Breast epithelium (tissue), 4 donors: ENCODE results near the gene BMAL1. TPM values are rescaled to one million over a fixed set of nuclear protein-coding genes. Genes with fewer than 3 reads are reported as not detected.

Experiments used
- DNase-seq, 2 donors: peaks; one replicate each; pipeline ENCODE4 v3.0.0-alpha.2; 2019; ENCODE audit warnings: low spot score in 2 of 2
- H3K27ac ChIP-seq, 2 donors: fragments of 200-600 bp; sonication (generic) in 1 of 2; one replicate each; pipeline ENCODE4 v1.5.1; 2016 to 2019; ENCODE audit warnings: mild to moderate bottlenecking in 1 of 2
- H3K27me3 ChIP-seq, 2 donors: fragments of 200-600 bp; sonication (generic) in 1 of 2; one replicate each; pipeline versions ENCODE4 v1.5.1 to v1.6.0; 2017 to 2019; ENCODE audit warnings: control low read depth in 1 of 2, mild to moderate bottlenecking in 1 of 2
- H3K36me3 ChIP-seq: fragments of 200-600 bp; one replicate; pipeline ENCODE4 v1.5.1; 2019
- H3K4me1 ChIP-seq, 2 donors: fragments of 200-600 bp; sonication (generic); one replicate each; pipeline ENCODE4 v1.5.1; 2016 to 2019; ENCODE audit warnings: control low read depth in 1 of 2
- H3K4me3 ChIP-seq, 3 donors: fragments of 200-600 bp; sonication (generic); 1 replicate in 2 of 3; 2 replicates in 1 of 3; pipeline ENCODE4 v1.5.1; 2016 to 2019; ENCODE audit warnings: mild to moderate bottlenecking in 3 of 3, moderate library complexity in 2 of 3
- H3K9me3 ChIP-seq, 2 donors: fragments of 200-600 bp; sonication (generic) in 1 of 2; one replicate each; pipeline ENCODE4 v1.5.1; 2016 to 2019; ENCODE audit warnings: control low read depth in 1 of 2
- POLR2A ChIP-seq: fragments of 450-650 bp; IDR thresholded peaks from one replicate; pipeline ENCODE4 v1.6.1; 2016; ENCODE audit warnings: antibody characterized with exemption, mild to moderate bottlenecking, moderate library complexity
- POLR2AphosphoS5 ChIP-seq, 3 donors: sonication (generic); formaldehyde crosslinking; IDR thresholded peaks; one replicate each; pipeline ENCODE4 v1.6.1; 2017; ENCODE audit warnings: antibody characterized with exemption in 3 of 3
- intact Hi-C: fragments of 100-400 bp; cut with DNase I; formaldehyde crosslinking; loops from one replicate; pipeline ENCODE4 v1.15.1; 2023; ENCODE audit warnings: low total_unique reads
- total RNA-seq, 3 donors: library from RNA; depleted of rRNA; stranded (reverse); fragments of >200 nt; gene quantifications; one replicate each; pipeline ENCODE4 v1.1.0, GENCODE V29; 2016
- TF ChIP-seq, protein P1 (sequence below), 3 donors: fragments of 450-650 bp; IDR thresholded peaks; one replicate each; pipeline ENCODE4 v1.5.1; 2016 to 2017; ENCODE audit warnings: antibody characterized with exemption in 3 of 3, mild to moderate bottlenecking in 3 of 3, moderate library complexity in 3 of 3

Gene BMAL1
- total RNA-seq, 3 donors from 2014 or later: 42.0 to 57.5 (median 48.8) TPM

DNA sequence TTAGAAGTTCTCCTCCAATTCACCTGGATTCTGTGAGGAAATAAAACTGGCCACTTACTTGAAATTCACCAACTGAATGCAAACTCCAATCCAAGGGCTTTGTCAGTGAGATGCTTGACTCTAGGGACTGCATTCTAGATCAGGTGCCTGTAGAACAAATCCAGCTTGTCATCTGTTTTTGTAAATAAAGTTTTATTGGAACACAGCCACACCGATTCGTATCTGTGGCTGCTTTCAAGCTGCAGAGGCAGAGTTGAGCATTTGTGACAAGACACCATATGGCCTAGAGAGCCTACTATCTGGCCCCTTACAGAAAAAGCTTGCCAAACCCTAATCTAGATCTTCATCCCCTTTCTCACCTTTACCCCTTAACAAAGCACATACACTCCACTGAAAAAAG, 103.1 kb downstream of the BMAL1 start:
- intact Hi-C loops: no loop called here
- TF ChIP-seq POLR2AphosphoS5 (IDR thresholded peaks at IDR 0.05) (no peak), POLR2A (no peak)
- TF ChIP-seq, protein P1, sequence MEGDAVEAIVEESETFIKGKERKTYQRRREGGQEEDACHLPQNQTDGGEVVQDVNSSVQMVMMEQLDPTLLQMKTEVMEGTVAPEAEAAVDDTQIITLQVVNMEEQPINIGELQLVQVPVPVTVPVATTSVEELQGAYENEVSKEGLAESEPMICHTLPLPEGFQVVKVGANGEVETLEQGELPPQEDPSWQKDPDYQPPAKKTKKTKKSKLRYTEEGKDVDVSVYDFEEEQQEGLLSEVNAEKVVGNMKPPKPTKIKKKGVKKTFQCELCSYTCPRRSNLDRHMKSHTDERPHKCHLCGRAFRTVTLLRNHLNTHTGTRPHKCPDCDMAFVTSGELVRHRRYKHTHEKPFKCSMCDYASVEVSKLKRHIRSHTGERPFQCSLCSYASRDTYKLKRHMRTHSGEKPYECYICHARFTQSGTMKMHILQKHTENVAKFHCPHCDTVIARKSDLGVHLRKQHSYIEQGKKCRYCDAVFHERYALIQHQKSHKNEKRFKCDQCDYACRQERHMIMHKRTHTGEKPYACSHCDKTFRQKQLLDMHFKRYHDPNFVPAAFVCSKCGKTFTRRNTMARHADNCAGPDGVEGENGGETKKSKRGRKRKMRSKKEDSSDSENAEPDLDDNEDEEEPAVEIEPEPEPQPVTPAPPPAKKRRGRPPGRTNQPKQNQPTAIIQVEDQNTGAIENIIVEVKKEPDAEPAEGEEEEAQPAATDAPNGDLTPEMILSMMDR (IDR thresholded peaks at IDR 0.05): no peak
- Histone ChIP-seq H3K27me3 (no peaks in the 10 kb centered on the region), H3K27ac (no peak overlapping the region), H3K36me3 (peaks cover 9% of the 10 kb centered on the region), H3K4me1 (no peaks in the 10 kb centered on the region), H3K9me3 (no peaks in the 10 kb centered on the region), H3K4me3 (no peak overlapping the region)
- no peak for DNase-seq

DNA sequence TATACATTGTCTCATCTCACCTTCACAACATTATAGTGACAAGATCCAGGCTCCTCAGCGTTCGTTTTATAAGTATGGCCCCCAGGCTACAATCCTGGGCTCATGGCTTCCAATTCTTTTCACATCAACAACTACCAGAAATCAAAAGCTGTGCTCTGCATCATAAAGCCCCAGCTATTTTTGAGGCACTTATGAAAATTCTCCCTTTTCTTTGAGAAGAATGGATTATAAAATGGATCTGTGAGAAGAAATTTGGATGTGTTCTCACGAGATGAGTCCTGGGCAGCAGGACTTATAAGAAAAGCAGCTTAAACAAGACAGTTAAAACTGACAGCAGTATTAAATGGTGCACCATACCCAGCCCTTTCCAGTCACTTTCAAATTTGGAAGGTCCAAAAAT, 105.2 kb downstream of the BMAL1 start:
- H3K36me3 ChIP-seq: no peaks in the 10 kb centered on the region
- H3K27ac ChIP-seq: no peak overlapping the region
- no peaks in the 10 kb centered on the region for H3K9me3 ChIP-seq
- TF ChIP-seq, protein P1 (IDR thresholded peaks at IDR 0.05): no peak
- TF ChIP-seq POLR2A (no peak), POLR2AphosphoS5 (IDR thresholded peaks at IDR 0.05) (no peak)
- intact Hi-C loops: no loop called here
- no peaks in the 10 kb centered on the region for H3K27me3 ChIP-seq
- H3K4me3 ChIP-seq: no peak overlapping the region
- no peak for DNase-seq
- no peaks in the 10 kb centered on the region for H3K4me1 ChIP-seq

DNA sequence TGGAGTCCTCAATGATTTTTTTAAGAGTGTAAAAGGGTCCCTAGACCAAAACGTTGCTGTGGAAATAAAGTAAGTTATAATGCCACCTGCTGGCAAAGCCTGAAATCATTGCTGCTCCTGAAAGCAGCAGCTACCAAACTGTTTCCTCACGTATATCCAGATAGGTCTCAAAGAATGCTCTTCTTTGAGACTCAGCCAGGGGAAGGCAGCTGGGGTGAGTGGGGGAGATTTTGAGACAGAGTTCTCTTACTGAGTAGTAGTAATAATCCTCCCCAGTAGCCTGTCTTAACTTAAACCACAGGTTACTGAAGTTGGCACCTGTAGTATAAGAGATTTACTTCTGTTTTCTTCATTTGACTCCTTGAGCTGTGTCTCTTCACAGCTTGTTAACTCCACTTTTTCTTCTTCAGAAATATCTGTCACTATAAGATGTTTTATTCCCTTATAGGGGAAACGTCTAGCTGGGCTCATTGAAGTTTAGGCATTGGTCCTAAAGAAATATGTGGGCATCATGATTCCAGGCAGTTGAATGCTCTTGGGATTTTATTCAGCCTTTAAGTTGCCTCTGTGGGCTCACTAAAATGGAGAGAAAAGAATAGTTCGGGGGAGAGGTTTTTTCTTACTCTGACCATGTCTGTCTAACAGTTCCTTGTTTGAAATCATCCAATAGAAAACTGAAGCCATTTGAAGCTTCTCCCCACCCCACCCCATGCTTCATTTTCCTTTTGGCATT, 107.5 kb downstream of the BMAL1 start:
- Histone ChIP-seq H3K36me3 (no peaks in the 10 kb centered on the region), H3K4me1 (no peaks in the 10 kb centered on the region), H3K27me3 (no peaks in the 10 kb centered on the region), H3K4me3 (no peak overlapping the region), H3K9me3 (no peaks in the 10 kb centered on the region), H3K27ac (no peak overlapping the region)
- intact Hi-C loops: no loop called here
- DNase-seq: no peak
- no peak for TF ChIP-seq POLR2AphosphoS5 (IDR thresholded peaks at IDR 0.05)
- TF ChIP-seq, protein P1 (IDR thresholded peaks at IDR 0.05): peak; percentile 17 to 26 (median 22)

GRCh38 chr11:13386567-13386966, 109.0 kb downstream of the BMAL1 start:
- Histone ChIP-seq H3K9me3 (no peaks in the 10 kb centered on the region), H3K27ac (no peak overlapping the region), H3K4me3 (no peak overlapping the region), H3K36me3 (no peaks in the 10 kb centered on the region), H3K27me3 (no peaks in the 10 kb centered on the region), H3K4me1 (no peaks in the 10 kb centered on the region)
- intact Hi-C loops: no loop called here
- DNase-seq: no peak
- TF ChIP-seq, protein P1 (IDR thresholded peaks at IDR 0.05): no peak
- no peak for TF ChIP-seq POLR2A
- no peak for TF ChIP-seq POLR2AphosphoS5 (IDR thresholded peaks at IDR 0.05)

DNA sequence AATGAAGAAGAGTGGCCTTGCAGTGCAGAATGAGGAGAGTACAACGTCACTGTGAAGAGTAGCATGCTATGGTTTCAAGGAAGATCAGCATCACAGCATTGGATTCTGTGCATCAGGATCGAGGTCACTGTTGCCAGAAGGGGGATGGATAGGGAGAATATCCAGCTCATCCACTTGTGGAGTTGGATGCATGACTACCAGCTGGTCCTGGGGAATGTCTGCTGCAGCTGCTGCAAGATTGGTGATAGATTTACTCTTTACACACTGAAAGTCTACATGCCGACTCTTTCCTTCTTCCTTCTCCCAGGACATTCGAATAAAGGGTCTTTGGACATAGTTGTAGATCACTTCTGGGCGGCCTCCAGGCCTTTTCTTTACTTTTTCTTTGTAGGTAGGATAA, 111.2 kb downstream of the BMAL1 start:
- DNase-seq: no peak
- H3K4me1 ChIP-seq: no peaks in the 10 kb centered on the region
- H3K9me3 ChIP-seq: no peaks in the 10 kb centered on the region
- intact Hi-C loops: no loop called here
- no peak overlapping the region for H3K4me3 ChIP-seq
- H3K27me3 ChIP-seq: no peaks in the 10 kb centered on the region
- no peak overlapping the region for H3K27ac ChIP-seq
- no peaks in the 10 kb centered on the region for H3K36me3 ChIP-seq
- TF ChIP-seq POLR2AphosphoS5 (IDR thresholded peaks at IDR 0.05) (no peak), POLR2A (no peak)
- TF ChIP-seq, protein P1 (IDR thresholded peaks at IDR 0.05): no peak
